K562 (cell line): ENCODE measurements around the gene ANKRD66. TPM values are rescaled to one million over a fixed set of nuclear protein-coding genes. Genes with fewer than 3 reads are reported as not detected.

Experiments
- ATAC-seq: fragments of 200-7000 bp; cut with Tn5 transposase; 3 replicates; pipeline ENCODE4 v1.9.1; 2020; ENCODE audit warnings: moderate library complexity
- BruUV-seq: library from RNA; stranded (reverse); fragments of 400-500 nt; replicated peaks from 2 replicates; lab custom pipeline; 2021; lab: Mats Ljungman, UMichigan
- CTCF ChIA-PET: fragments of 300-600 bp; formaldehyde crosslinking; extraction: SDS; loops from one replicate; lab custom pipeline; 2021; ENCODE audit warnings: low intra/inter-chr PET ratio; lab: Yijun Ruan, JAX
- POLR2A ChIA-PET: fragments of 300-600, 350-650 bp; sonication (Branson Sonifier 250); formaldehyde crosslinking; extraction: SDS; loops from one replicate; lab custom pipeline; 2021; ENCODE audit warnings: antibody characterized with exemption, inconsistent platforms; lab: Yijun Ruan, JAX
- DNase-seq, 4 experiments: peaks; one replicate each; pipeline versions ENCODE4 v3.0.0 to v3.0.0-alpha.2; 2011 to 2018; ENCODE audit warnings: low spot score in 3 of 4, mixed read lengths in 3 of 4; ENCODE audit errors: extremely low read depth in 1 of 4
- FAIRE-seq: peaks from 2 replicates; lab custom pipeline; 2011; peaks lifted over from hg19 to GRCh38; lab: Jason Lieb, UNC
- H2AFZ ChIP-seq: 2 replicates; pipeline ENCODE4 v1.6.0; 2011; ENCODE audit warnings: low read depth, low read length, control low read depth, inconsistent platforms
- H3K27ac ChIP-seq: fragments of 200-600 bp; 3 replicates; pipeline ENCODE4 v1.8.0; 2011; ENCODE audit warnings: low read depth, mild to moderate bottlenecking, control low read depth, inconsistent platforms, low read length, moderate library complexity, mixed read lengths; ENCODE audit errors: extremely low read depth
- H3K27me3 ChIP-seq, 2 experiments: fragments of 300-600 bp in 1 of 2; 2 replicates in 1 of 2; 3 replicates in 1 of 2; pipeline versions ENCODE4 v1.6.0 to v1.8.0; 2011; ENCODE audit warnings: inconsistent platforms in 2 of 2, low read length in 2 of 2, mild to moderate bottlenecking in 1 of 2, mixed read lengths in 1 of 2, moderate library complexity in 1 of 2; ENCODE audit not compliant: control insufficient read depth in 2 of 2, insufficient read depth in 2 of 2
- H3K36me3 ChIP-seq: fragments of 300-600 bp; 3 replicates; pipeline ENCODE4 v1.8.0; 2011; ENCODE audit warnings: mild to moderate bottlenecking, low read length, inconsistent platforms; ENCODE audit not compliant: control insufficient read depth, insufficient read depth
- H3K4me1 ChIP-seq, 2 experiments: fragments of 200-600 bp in 1 of 2; replicated peaks in 1 of 2; 2 replicates in 1 of 2; 3 replicates in 1 of 2; pipeline versions ENCODE4 v1.5.1 to v1.8.0; 2011; ENCODE audit warnings: inconsistent platforms in 2 of 2, low read length in 2 of 2, mild to moderate bottlenecking in 1 of 2, mixed read lengths in 1 of 2, moderate library complexity in 1 of 2; ENCODE audit not compliant: control insufficient read depth in 2 of 2, insufficient read depth in 2 of 2
- H3K4me2 ChIP-seq: 2 replicates; pipeline ENCODE4 v1.6.1; 2011; ENCODE audit warnings: low read length, control low read depth, inconsistent platforms, mixed read lengths; ENCODE audit not compliant: insufficient read depth
- H3K4me3 ChIP-seq: fragments of 200-600 bp; sonication (generic), shearing (Covaris generic); 2 replicates; pipeline ENCODE4 v1.5.1; 2016; ENCODE audit warnings: control low read depth, inconsistent platforms
- H3K79me2 ChIP-seq: fragments of 200-600 bp; 3 replicates; pipeline ENCODE4 v1.8.0; 2011; ENCODE audit warnings: low read length, inconsistent platforms; ENCODE audit not compliant: control insufficient read depth, insufficient read depth
- H3K9ac ChIP-seq, 2 experiments: 2 replicates each; pipeline versions ENCODE4 v1.6.0 to v1.6.1; 2011; ENCODE audit warnings: low read depth in 2 of 2, low read length in 2 of 2, control low read depth in 1 of 2, inconsistent platforms in 1 of 2, mild to moderate bottlenecking in 1 of 2, mixed read lengths in 1 of 2; ENCODE audit not compliant: insufficient read depth in 1 of 2
- H3K9me1 ChIP-seq: one replicate; pipeline ENCODE4 v1.6.0; 2011; ENCODE audit warnings: inconsistent platforms, mild to moderate bottlenecking, low read length, moderate library complexity; ENCODE audit not compliant: control insufficient read depth, insufficient read depth
- H3K9me3 ChIP-seq: replicated peaks from 2 replicates; pipeline ENCODE4 v1.5.1; 2011; ENCODE audit warnings: low read depth, low read length, inconsistent platforms; ENCODE audit not compliant: control insufficient read depth, insufficient read depth
- H4K20me1 ChIP-seq: replicated peaks from 2 replicates; pipeline ENCODE4 v1.6.1; 2011; ENCODE audit warnings: low read length, inconsistent platforms, mixed read lengths; ENCODE audit not compliant: control insufficient read depth, insufficient read depth
- CXXC5 ChIP-seq: fragments of 250-450 bp; sonication (Bioruptor Pico); IDR thresholded peaks from 2 replicates; pipeline ENCODE4 v1.8.0; 2022; ENCODE audit warnings: inconsistent platforms, mild to moderate bottlenecking, moderate library complexity
- EZH2 ChIP-seq: IDR thresholded peaks from 2 replicates; pipeline ENCODE4 v1.6.1; 2012; ENCODE audit warnings: low read depth, mild to moderate bottlenecking, inconsistent platforms, low read length, borderline replicate concordance
- NFE2L1 ChIP-seq: fragments of 450-650 bp; IDR thresholded peaks from 2 replicates; pipeline ENCODE4 v1.6.1; 2016; ENCODE audit warnings: missing genetic modification characterization, low read depth, mild to moderate bottlenecking, missing compliant biosample characterization, moderate library complexity, borderline replicate concordance
- TBP ChIP-seq: optimal IDR thresholded peaks from 2 replicates; pipeline ENCODE3; 2011; ENCODE audit warnings: low read depth, low read length, improper control_type of control experiment
- TCF15 ChIP-seq: fragments of 250-450 bp; sonication (Bioruptor Pico); IDR thresholded peaks from 2 replicates; pipeline ENCODE4 v1.8.0; 2022; ENCODE audit warnings: moderate library complexity, mild to moderate bottlenecking, inconsistent platforms
- ZBED1 ChIP-seq: IDR thresholded peaks from 2 replicates; pipeline ENCODE4 v1.6.1; 2014
- WGBS: fragments of 100-300 bp; shearing (Covaris generic); methylation state at CpG from one replicate; pipeline ENCODE4 v1.1.6; 2016; ENCODE audit warnings: low coverage, mixed read lengths; ENCODE audit not compliant: insufficient coverage; ENCODE audit errors: missing lambda C conversion rate; 5-methylcytosine and 5-hydroxymethylcytosine counted together
- in situ Hi-C: fragments of 300-500 bp; cut with MboI; formaldehyde crosslinking; loops from 4 replicates; pipeline ENCODE4 v1.15.0; 2018; ENCODE audit warnings: inconsistent platforms, mixed read lengths
- intact Hi-C: fragments of 100-400 bp; cut with micrococcal nuclease; formaldehyde crosslinking; loops from 2 replicates; pipeline ENCODE4 v1.14.2; 2022
- polyA plus RNA-seq, 8 experiments: library from polyadenylated mRNA; depleted of rRNA in 4 of 8; stranded (reverse) in 5 of 8; unstranded in 3 of 8; fragments of >200 nt; fragmentation: Nextera tagmentation in 2 of 8; fragmentation: Illumina TruSeq in 1 of 8; extraction: Ambion mirVana in 2 of 8; extraction: Trizol in 1 of 8; gene quantifications; 2 replicates each; pipeline versions ENCODE4 v1.2.1 to v1.2.3, GENCODE V29; 2011 to 2014; ENCODE audit warnings: inconsistent platforms in 1 of 8, missing spikeins in 1 of 8
- total RNA-seq, 7 experiments: library from RNA; depleted of rRNA in 6 of 7; stranded (reverse); fragments of >200 nt in 6 of 7; fragmentation: Illumina TruSeq in 2 of 7; extraction: Trizol in 2 of 7; gene quantifications; 2 replicates each; pipeline versions ENCODE4 v1.2.1 to v1.2.3, GENCODE V29; 2011 to 2021; ENCODE audit warnings: low replicate concordance in 1 of 7
- TF ChIP-seq, protein P1 (sequence below): fragments of 450-650 bp; IDR thresholded peaks from 2 replicates; pipeline ENCODE4 v1.7.1; 2018; ENCODE audit warnings: mild to moderate bottlenecking, low read depth; ENCODE audit not compliant: partially characterized antibody

Gene ANKRD66
- total and polyA plus RNA-seq, 9 of the 15 experiments (the other 6 are each of a cell fraction or from before 2014, with no cell fraction given): not detected

DNA sequence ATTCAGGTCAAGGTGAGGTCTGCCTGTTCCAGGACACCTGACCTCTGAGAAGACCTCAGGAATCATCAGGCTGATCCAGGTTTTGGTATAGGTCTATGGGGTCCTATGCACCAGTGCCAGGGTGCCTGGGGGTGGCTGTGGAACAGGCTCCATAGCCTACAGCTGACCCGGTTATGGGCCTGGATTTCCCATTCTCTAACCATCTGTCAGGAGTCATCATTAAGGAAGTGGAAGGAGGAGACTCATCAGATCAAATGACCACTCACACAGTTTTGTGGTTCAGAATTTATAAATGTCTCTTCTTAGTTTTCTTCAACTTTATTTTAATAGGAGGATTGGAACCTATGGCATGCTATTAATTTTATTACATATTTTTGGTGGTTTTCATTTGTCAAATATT lies 26.3 kb upstream of the ANKRD66 start:
- Histone ChIP-seq H3K27ac (no peak overlapping the region), H3K36me3 (no peaks in the 10 kb centered on the region)
- in situ Hi-C loops: no loop called here
- TF ChIP-seq ZBED1 (no peak), TBP (no peak), EZH2 (no peak), NFE2L1 (no peak), TCF15 (CRISPR knock-in tag) (no peak), CXXC5 (CRISPR knock-in tag) (no peak)
- TF ChIP-seq, all 486 proteins: peak for 0
- WGBS: 0% methylated on average over 1 of the region's 1 CpG
- Histone ChIP-seq H3K27me3 (no peaks in the 10 kb centered on the region), H3K9me3 (no peaks in the 10 kb centered on the region), H3K4me1 (no peaks in the 10 kb centered on the region), H3K9me1 (no peaks in the 10 kb centered on the region), H3K4me2 (no peak overlapping the region), H4K20me1 (no peaks in the 10 kb centered on the region), H3K79me2 (no peaks in the 10 kb centered on the region), H3K9ac (no peak overlapping the region), H3K4me3 (no peak overlapping the region), H2AFZ (no peak overlapping the region)
- POLR2A ChIA-PET: no interaction called here
- BruUV-seq: no TSS peak
- FAIRE-seq (no peak), DNase-seq (no peak), ATAC-seq (no peak)
- CTCF ChIA-PET: no interaction called here
- intact Hi-C loops: no loop called here

DNA sequence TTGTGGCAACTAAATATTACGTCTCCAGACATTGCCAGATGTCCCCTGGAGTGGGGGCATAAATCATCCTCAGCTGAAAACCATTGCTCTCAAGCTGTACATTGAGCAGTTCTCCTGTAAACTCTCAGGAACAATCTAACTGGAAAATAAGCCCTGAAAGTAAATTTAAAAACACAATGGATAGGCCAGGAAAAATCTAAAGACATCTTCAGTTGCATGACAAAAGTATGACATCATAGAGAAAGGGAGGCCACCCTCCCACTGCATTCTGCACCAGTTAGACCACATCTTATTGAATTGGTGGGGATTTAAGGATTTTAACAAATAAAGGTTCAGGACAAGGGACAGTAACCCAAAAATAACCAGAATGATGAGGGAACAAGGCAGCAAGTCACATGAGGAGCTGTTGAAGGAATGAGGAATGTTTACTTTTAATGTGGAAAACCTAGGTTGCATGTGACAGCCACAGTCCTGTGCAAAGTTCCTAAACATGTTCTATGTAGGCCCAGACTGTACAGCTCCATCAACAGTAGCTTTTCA lies 16.9 kb upstream of the ANKRD66 start:
- no peak for FAIRE-seq
- CTCF ChIA-PET: no interaction called here
- WGBS: 0% methylated on average over 1 of the region's 1 CpG

More for the DNA sequence above, 16.9 kb upstream of the ANKRD66 start:
- Histone ChIP-seq H3K9me1 (no peaks in the 10 kb centered on the region), H3K4me3 (no peak overlapping the region), H3K36me3 (no peaks in the 10 kb centered on the region), H3K9ac (no peak overlapping the region), H3K27ac (no peak overlapping the region), H3K4me1 (peaks cover 0 to 1% of the 10 kb centered on the region in 2 experiments; a peak in 1 of 5 replicates), H3K27me3 (peaks cover 0 to 7% of the 10 kb centered on the region in 2 experiments; a peak in 3 of 5 replicates), H2AFZ (no peak overlapping the region), H3K9me3 (no peaks in the 10 kb centered on the region), H3K79me2 (no peaks in the 10 kb centered on the region), H3K4me2 (no peak overlapping the region), H4K20me1 (no peaks in the 10 kb centered on the region)
- intact Hi-C loops: no loop called here
- TF ChIP-seq, protein P1, sequence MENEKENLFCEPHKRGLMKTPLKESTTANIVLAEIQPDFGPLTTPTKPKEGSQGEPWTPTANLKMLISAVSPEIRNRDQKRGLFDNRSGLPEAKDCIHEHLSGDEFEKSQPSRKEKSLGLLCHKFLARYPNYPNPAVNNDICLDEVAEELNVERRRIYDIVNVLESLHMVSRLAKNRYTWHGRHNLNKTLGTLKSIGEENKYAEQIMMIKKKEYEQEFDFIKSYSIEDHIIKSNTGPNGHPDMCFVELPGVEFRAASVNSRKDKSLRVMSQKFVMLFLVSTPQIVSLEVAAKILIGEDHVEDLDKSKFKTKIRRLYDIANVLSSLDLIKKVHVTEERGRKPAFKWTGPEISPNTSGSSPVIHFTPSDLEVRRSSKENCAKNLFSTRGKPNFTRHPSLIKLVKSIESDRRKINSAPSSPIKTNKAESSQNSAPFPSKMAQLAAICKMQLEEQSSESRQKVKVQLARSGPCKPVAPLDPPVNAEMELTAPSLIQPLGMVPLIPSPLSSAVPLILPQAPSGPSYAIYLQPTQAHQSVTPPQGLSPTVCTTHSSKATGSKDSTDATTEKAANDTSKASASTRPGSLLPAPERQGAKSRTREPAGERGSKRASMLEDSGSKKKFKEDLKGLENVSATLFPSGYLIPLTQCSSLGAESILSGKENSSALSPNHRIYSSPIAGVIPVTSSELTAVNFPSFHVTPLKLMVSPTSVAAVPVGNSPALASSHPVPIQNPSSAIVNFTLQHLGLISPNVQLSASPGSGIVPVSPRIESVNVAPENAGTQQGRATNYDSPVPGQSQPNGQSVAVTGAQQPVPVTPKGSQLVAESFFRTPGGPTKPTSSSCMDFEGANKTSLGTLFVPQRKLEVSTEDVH: no peak
- POLR2A ChIA-PET: no interaction called here
- in situ Hi-C loops: no loop called here
- no peak for DNase-seq
- ATAC-seq: no peak
- no TSS peak for BruUV-seq
